GM23338 (cell line): Measurements from ENCODE around the gene ZNF202. TPM values are rescaled to one million over a fixed set of nuclear protein-coding genes. Genes with fewer than 3 reads are reported as not detected.

ENCODE experiments used
- ATAC-seq: fragments of 200-7000 bp; cut with Tn5 transposase; 3 replicates; pipeline ENCODE4 v1.9.1; 2020
- DNase-seq: peaks from one replicate; pipeline ENCODE4 v3.0.0-alpha.2; 2015; ENCODE audit warnings: low spot score
- H2AFZ ChIP-seq: fragments of 200-600 bp; sonication (generic); 2 replicates; pipeline ENCODE4 v1.8.0; 2016; ENCODE audit warnings: antibody characterized with exemption, mild to moderate bottlenecking, moderate library complexity
- H3F3A ChIP-seq: fragments of 200-600 bp; sonication (generic); replicated peaks from 2 replicates; pipeline ENCODE4 v1.8.0; 2017; ENCODE audit warnings: antibody characterized with exemption, mixed run types, low read depth
- H3K27ac ChIP-seq: fragments of 200-600 bp; sonication (generic); 2 replicates; pipeline ENCODE4 v1.6.1; 2016; ENCODE audit warnings: low read depth
- H3K27me3 ChIP-seq: fragments of 200-600 bp; sonication (generic); 2 replicates; pipeline ENCODE4 v1.8.0; 2016; ENCODE audit warnings: mild to moderate bottlenecking, mixed run types, moderate library complexity; ENCODE audit not compliant: insufficient read depth
- H3K36me3 ChIP-seq: fragments of 200-600 bp; sonication (generic); 2 replicates; pipeline ENCODE4 v1.8.0; 2016; ENCODE audit warnings: mild to moderate bottlenecking; ENCODE audit not compliant: insufficient read depth
- H3K4me1 ChIP-seq: fragments of 200-600 bp; sonication (generic); 2 replicates; pipeline ENCODE4 v1.8.0; 2016; ENCODE audit warnings: mild to moderate bottlenecking, moderate library complexity; ENCODE audit not compliant: insufficient read depth
- H3K4me2 ChIP-seq: fragments of 200-600 bp; sonication (generic); 2 replicates; pipeline ENCODE4 v1.7.1; 2017; ENCODE audit warnings: mixed run types
- H3K4me3 ChIP-seq: fragments of 200-600 bp; sonication (generic); 2 replicates; pipeline ENCODE4 v1.6.1; 2016; ENCODE audit warnings: mixed run types
- H3K79me2 ChIP-seq: fragments of 200-600 bp; sonication (generic); replicated peaks from 2 replicates; pipeline ENCODE4 v1.8.0; 2017; ENCODE audit warnings: mild to moderate bottlenecking; ENCODE audit not compliant: insufficient read depth
- H3K9me2 ChIP-seq: fragments of 200-600 bp; sonication (generic); 2 replicates; pipeline ENCODE4 v1.8.0; 2017; ENCODE audit not compliant: insufficient read depth
- H4K20me1 ChIP-seq: fragments of 200-600 bp; sonication (generic); replicated peaks from 2 replicates; pipeline ENCODE4 v1.8.0; 2017; ENCODE audit warnings: mild to moderate bottlenecking; ENCODE audit not compliant: insufficient read depth
- H3K27ac Mint-ChIP-seq: 2 replicates; pipeline ENCODE4 v1.8.0; 2020; ENCODE audit warnings: inconsistent platforms, mild to moderate bottlenecking, moderate library complexity, mixed read lengths
- H3K27me3 Mint-ChIP-seq: 3 replicates; pipeline ENCODE4 v1.8.0; 2022; ENCODE audit warnings: low read depth, mild to moderate bottlenecking, moderate library complexity, mixed read lengths, inconsistent platforms; ENCODE audit not compliant: insufficient read depth, poor library complexity
- H3K36me3 Mint-ChIP-seq: 3 replicates; pipeline ENCODE4 v1.8.0; 2021; ENCODE audit warnings: low read depth, mild to moderate bottlenecking, inconsistent platforms, moderate library complexity, mixed read lengths
- H3K4me1 Mint-ChIP-seq: 3 replicates; pipeline ENCODE4 v1.8.0; 2020; ENCODE audit warnings: mild to moderate bottlenecking, inconsistent platforms, mixed read lengths
- H3K4me3 Mint-ChIP-seq: 3 replicates; pipeline ENCODE4 v1.8.0; 2021; ENCODE audit warnings: moderate library complexity, mild to moderate bottlenecking, inconsistent platforms, mixed read lengths
- H3K9me3 Mint-ChIP-seq: 3 replicates; pipeline ENCODE4 v1.8.0; 2020; ENCODE audit warnings: moderate library complexity, mild to moderate bottlenecking, inconsistent platforms, mixed read lengths
- CREB1 ChIP-seq: fragments of 250-450 bp; sonication (Bioruptor Pico); IDR thresholded peaks from 2 replicates; pipeline ENCODE4 v1.5.0; 2020; ENCODE audit warnings: low read depth, mild to moderate bottlenecking, moderate library complexity
- EZH2 ChIP-seq: fragments of 200-600 bp; sonication (generic); IDR thresholded peaks from one replicate; pipeline ENCODE4 v1.8.0; 2017; ENCODE audit warnings: antibody characterized with exemption, mild to moderate bottlenecking, low read depth; ENCODE audit not compliant: unreplicated experiment
- EZH2phosphoT487 ChIP-seq: fragments of 200-600 bp; sonication (generic); IDR thresholded peaks from one replicate; pipeline ENCODE4 v1.8.1; 2018; ENCODE audit warnings: antibody characterized with exemption; ENCODE audit not compliant: unreplicated experiment
- JUNB ChIP-seq: IDR thresholded peaks from one replicate; pipeline ENCODE4 v1.6.1; 2016; ENCODE audit warnings: antibody characterized with exemption; ENCODE audit not compliant: unreplicated experiment
- NANOG ChIP-seq: IDR thresholded peaks from 2 replicates; pipeline ENCODE4 v1.6.1; 2016; ENCODE audit warnings: antibody characterized with exemption, borderline replicate concordance
- POLR2AphosphoS5 ChIP-seq: IDR thresholded peaks from 2 replicates; pipeline ENCODE4 v1.6.1; 2016; ENCODE audit warnings: antibody characterized with exemption, low read depth
- STAT1 ChIP-seq: IDR thresholded peaks from one replicate; pipeline ENCODE4 v1.6.1; 2016; ENCODE audit warnings: antibody characterized with exemption; ENCODE audit not compliant: unreplicated experiment
- ZNF114 ChIP-seq: fragments of 250-450 bp; sonication (Bioruptor Pico); IDR thresholded peaks from 2 replicates; pipeline ENCODE4 v1.5.0; 2020; ENCODE audit warnings: mild to moderate bottlenecking, moderate library complexity
- ZNF331 ChIP-seq: fragments of 250-450 bp; sonication (Bioruptor Pico); IDR thresholded peaks from 2 replicates; pipeline ENCODE4 v1.5.0; 2020; ENCODE audit warnings: low read depth, mild to moderate bottlenecking, moderate library complexity
- polyA plus RNA-seq: library from polyadenylated mRNA; unstranded; fragments of >200 nt; fragmentation: Nextera tagmentation; extraction: Ambion mirVana; gene quantifications from 2 replicates; pipeline ENCODE4 v1.2.1, GENCODE V29; 2016
- total RNA-seq: library from RNA; depleted of rRNA; stranded (reverse); fragments of >200 nt; shearing (Covaris generic); gene quantifications from 2 replicates; pipeline ENCODE4 v1.2.3, GENCODE V29; 2014
- TF ChIP-seq, protein P1 (sequence below), 2 experiments: fragments of 200-600 bp in 1 of 2; sonication (generic) in 1 of 2; conservative IDR thresholded peaks; 2 replicates each; pipeline versions ENCODE4 v1.5.1 to v1.6.1; 2016 to 2017; ENCODE audit warnings: antibody characterized with exemption in 2 of 2, low read depth in 2 of 2, mild to moderate bottlenecking in 2 of 2, moderate library complexity in 1 of 2
- TF ChIP-seq, protein P2 (sequence below): IDR thresholded peaks from one replicate; pipeline ENCODE4 v1.6.1; 2018; ENCODE audit warnings: antibody characterized with exemption; ENCODE audit not compliant: unreplicated experiment
- TF ChIP-seq, protein P3 (sequence below): IDR thresholded peaks from 2 replicates; pipeline ENCODE4 v1.6.1; 2016; ENCODE audit warnings: antibody characterized with exemption

ZNF202 gene
- total and polyA plus RNA-seq, 2 experiments from 2014 or later, result 18.2 to 36.7 TPM

DNA sequence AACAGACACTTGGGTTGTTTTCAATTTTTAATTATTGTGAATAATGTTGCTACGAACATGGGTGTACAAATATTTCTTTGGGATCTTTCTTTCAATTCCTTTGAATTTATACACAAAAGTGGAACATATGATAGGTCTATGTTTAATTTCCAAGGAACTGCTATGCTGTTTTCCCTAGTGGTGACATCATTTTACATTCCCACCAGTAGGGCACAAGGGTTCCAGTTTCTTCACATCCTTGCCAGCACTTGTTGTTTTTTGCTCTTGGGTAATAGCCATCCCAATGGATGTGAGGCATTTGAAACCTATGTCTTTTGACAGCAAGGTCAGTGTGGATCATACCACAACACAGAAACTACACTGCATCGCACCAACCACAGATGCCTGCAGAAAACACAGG is 45.3 kb downstream of the ZNF202 start:
- no peaks in the 10 kb centered on the region for H3K36me3 ChIP-seq
- TF ChIP-seq POLR2AphosphoS5 (no peak), JUNB (no peak), ZNF331 (CRISPR knock-in tag) (no peak), NANOG (no peak)
- TF ChIP-seq, protein P1, sequence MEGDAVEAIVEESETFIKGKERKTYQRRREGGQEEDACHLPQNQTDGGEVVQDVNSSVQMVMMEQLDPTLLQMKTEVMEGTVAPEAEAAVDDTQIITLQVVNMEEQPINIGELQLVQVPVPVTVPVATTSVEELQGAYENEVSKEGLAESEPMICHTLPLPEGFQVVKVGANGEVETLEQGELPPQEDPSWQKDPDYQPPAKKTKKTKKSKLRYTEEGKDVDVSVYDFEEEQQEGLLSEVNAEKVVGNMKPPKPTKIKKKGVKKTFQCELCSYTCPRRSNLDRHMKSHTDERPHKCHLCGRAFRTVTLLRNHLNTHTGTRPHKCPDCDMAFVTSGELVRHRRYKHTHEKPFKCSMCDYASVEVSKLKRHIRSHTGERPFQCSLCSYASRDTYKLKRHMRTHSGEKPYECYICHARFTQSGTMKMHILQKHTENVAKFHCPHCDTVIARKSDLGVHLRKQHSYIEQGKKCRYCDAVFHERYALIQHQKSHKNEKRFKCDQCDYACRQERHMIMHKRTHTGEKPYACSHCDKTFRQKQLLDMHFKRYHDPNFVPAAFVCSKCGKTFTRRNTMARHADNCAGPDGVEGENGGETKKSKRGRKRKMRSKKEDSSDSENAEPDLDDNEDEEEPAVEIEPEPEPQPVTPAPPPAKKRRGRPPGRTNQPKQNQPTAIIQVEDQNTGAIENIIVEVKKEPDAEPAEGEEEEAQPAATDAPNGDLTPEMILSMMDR (conservative IDR thresholded peaks at IDR 0.05; ENCODE audit: low read depth in 2 of 2), result peak; percentile 19 to 28; a peak in 3 of 4 replicates
- TF ChIP-seq, protein P2, sequence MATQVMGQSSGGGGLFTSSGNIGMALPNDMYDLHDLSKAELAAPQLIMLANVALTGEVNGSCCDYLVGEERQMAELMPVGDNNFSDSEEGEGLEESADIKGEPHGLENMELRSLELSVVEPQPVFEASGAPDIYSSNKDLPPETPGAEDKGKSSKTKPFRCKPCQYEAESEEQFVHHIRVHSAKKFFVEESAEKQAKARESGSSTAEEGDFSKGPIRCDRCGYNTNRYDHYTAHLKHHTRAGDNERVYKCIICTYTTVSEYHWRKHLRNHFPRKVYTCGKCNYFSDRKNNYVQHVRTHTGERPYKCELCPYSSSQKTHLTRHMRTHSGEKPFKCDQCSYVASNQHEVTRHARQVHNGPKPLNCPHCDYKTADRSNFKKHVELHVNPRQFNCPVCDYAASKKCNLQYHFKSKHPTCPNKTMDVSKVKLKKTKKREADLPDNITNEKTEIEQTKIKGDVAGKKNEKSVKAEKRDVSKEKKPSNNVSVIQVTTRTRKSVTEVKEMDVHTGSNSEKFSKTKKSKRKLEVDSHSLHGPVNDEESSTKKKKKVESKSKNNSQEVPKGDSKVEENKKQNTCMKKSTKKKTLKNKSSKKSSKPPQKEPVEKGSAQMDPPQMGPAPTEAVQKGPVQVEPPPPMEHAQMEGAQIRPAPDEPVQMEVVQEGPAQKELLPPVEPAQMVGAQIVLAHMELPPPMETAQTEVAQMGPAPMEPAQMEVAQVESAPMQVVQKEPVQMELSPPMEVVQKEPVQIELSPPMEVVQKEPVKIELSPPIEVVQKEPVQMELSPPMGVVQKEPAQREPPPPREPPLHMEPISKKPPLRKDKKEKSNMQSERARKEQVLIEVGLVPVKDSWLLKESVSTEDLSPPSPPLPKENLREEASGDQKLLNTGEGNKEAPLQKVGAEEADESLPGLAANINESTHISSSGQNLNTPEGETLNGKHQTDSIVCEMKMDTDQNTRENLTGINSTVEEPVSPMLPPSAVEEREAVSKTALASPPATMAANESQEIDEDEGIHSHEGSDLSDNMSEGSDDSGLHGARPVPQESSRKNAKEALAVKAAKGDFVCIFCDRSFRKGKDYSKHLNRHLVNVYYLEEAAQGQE, result no peak
- no peaks in the 10 kb centered on the region for H3K4me1 ChIP-seq
- DNase-seq (no peak), ATAC-seq (no peak)
- no peak overlapping the region for H3K4me2 ChIP-seq
- Mint-ChIP-seq H3K4me3 (no peak overlapping the region), H3K9me3 (no peaks in the 10 kb centered on the region), H3K27me3 (peaks cover 3% of the 10 kb centered on the region), H3K4me1 (no peaks in the 10 kb centered on the region), H3K36me3 (no peaks in the 10 kb centered on the region), H3K27ac (no peak overlapping the region)
- H3K4me3 ChIP-seq, result no peak overlapping the region
- no peaks in the 10 kb centered on the region for H3K9me2 ChIP-seq
- no peak overlapping the region for H3K27ac ChIP-seq
- no peaks in the 10 kb centered on the region for H4K20me1 ChIP-seq
- no peak overlapping the region for H2AFZ ChIP-seq
- H3K79me2 ChIP-seq, result no peaks in the 10 kb centered on the region
- no peaks in the 10 kb centered on the region for H3F3A ChIP-seq
- H3K27me3 ChIP-seq, result no peaks in the 10 kb centered on the region

DNA sequence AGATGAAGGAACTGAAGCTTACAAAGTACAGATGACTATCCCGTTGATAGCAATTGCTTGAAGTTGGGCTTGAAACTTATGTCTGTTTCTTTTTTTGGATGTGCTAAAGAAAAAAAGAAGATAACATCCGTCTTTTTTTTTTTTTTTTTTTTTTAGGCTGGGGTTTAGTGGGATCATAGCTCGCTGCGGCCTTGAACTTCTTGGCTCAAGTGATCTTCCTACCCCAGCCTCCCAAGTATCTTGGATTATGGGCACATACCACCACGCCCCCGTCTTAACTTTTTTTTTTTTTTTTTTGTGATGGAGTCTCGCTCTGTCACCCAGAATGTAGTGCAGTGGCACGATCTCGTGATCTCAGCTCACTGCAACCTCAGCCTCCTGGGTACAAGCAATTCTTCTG is 46.2 kb downstream of the ZNF202 start:
- Histone ChIP-seq H3K4me2 (no peak overlapping the region), H3K36me3 (no peaks in the 10 kb centered on the region), H3K9me2 (no peaks in the 10 kb centered on the region), H2AFZ (no peak overlapping the region), H3F3A (no peaks in the 10 kb centered on the region), H3K27me3 (no peaks in the 10 kb centered on the region), H3K79me2 (no peaks in the 10 kb centered on the region), H3K27ac (no peak overlapping the region), H4K20me1 (no peaks in the 10 kb centered on the region), H3K4me1 (no peaks in the 10 kb centered on the region), H3K4me3 (no peak overlapping the region)
- TF ChIP-seq CREB1 (CRISPR knock-in tag) (no peak), NANOG (no peak), EZH2 (no peak), ZNF114 (CRISPR knock-in tag) (no peak), ZNF331 (CRISPR knock-in tag) (no peak), EZH2phosphoT487 (no peak), JUNB (no peak), STAT1 (no peak)
- TF ChIP-seq, protein P2, result no peak
- TF ChIP-seq, protein P1 (conservative IDR thresholded peaks at IDR 0.05; ENCODE audit: low read depth in 2 of 2), result no peak
- TF ChIP-seq, protein P3, sequence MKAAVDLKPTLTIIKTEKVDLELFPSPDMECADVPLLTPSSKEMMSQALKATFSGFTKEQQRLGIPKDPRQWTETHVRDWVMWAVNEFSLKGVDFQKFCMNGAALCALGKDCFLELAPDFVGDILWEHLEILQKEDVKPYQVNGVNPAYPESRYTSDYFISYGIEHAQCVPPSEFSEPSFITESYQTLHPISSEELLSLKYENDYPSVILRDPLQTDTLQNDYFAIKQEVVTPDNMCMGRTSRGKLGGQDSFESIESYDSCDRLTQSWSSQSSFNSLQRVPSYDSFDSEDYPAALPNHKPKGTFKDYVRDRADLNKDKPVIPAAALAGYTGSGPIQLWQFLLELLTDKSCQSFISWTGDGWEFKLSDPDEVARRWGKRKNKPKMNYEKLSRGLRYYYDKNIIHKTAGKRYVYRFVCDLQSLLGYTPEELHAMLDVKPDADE, result no peak
- Mint-ChIP-seq H3K36me3 (no peaks in the 10 kb centered on the region), H3K4me1 (no peaks in the 10 kb centered on the region), H3K27me3 (peaks cover 6% of the 10 kb centered on the region), H3K9me3 (no peaks in the 10 kb centered on the region), H3K4me3 (no peak overlapping the region), H3K27ac (no peak overlapping the region)
- DNase-seq (no peak), ATAC-seq (no peak)
